CD4-positive, alpha-beta T cell treated with Interferon gamma for 1 hour (primary cell): ENCODE results near the gene TRIP10.

Experiments used
- DNase-seq: peaks from one replicate; pipeline ENCODE4 v3.0.0-alpha.2; 2020

Gene TRIP10

DNA sequence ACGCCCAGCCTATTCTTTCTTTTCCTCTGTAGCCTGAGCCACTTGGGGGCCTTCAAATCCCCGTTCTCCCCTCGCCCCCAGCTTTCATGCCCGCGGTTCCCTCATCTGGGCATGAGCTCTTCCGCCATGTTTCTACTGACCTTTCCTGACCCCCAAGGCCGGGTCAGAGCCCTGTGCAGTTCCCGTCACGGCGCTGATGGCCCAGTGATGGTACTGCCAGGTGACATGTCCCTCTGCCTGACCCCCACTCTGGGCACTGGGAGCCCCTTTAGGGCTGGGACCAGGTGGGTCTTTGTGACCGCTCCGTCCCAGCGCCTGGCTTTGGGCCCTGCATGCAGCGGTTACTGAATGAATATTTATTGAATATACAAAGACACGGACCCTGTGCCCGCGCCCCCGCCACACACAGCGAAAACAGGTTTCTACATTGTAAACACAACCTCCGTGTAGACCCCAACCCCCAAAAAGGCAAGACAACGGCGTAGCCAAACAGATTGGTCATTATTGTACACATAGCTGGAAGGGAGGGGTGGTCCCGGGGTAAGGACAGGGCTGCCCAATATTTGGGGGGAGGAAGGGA, 9.8 kb upstream of the TRIP10 start:
- no peak for DNase-seq

DNA sequence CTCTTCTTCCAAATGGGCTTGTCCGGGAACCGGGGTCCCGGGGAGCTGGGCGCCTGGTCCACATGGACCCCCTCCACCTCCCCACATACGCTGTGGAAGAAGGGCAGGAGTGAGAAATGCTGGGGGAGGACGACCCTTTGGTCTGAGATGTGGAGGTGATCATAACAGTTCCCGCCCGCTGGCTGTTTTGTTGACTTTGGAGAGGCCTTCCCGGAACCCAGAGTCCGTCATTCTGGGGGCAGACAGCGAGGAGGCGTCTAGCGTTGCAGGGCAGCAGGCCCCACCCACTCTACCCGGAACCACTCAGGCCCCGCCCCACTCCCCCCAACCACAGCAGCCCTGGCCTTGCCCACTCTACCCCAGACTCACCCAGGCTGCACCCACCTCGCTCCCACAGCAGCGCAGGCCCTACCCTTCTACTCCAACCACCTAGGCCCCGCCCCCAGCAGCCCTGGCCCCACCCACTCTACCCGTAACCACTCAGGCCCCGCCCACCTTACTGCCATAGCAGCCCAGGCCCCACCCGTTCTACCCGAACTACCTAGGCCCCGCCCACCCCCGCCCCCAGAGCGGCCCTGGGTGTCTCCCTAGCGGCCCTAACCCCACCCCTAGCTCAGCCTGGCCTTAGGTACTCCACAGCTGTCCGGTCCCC, 9.2 kb upstream of the TRIP10 start:
- no peak for DNase-seq

DNA sequence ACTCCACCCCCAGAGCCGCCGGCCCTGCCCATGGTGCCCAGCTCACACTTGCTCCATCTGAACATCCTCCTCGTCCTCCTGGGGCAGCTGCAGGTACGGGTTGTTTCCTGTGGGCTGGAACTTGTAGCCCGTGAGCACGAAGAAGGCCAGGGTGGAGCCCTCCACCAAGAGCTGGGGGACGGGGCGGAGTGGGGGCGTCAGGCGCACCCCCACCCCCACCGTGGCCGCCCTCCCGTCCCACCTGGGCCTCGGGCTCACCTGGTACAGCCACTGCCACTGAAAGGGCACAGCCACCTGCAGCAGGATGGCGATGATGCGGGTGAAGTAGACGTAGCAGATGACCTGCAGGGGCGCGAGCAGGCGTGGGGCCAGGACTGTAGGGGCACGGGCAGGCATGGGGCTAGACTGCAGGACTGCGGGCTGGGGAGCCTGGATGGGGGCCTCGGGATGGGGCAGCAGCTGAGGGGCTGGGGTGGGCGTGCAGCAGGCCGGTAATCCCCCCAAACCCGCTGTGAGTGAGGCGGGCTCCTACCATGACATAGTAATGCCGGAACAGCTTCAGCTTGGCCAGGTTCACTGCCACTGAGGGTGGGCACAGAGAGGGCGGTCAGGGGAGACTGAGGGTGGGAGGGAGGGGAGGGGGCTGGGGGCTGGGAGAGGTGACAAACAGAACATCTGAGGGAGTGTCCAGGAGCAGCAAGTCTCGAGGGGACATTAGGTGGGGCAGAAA, 8.4 kb upstream of the TRIP10 start:
- no peak for DNase-seq

DNA sequence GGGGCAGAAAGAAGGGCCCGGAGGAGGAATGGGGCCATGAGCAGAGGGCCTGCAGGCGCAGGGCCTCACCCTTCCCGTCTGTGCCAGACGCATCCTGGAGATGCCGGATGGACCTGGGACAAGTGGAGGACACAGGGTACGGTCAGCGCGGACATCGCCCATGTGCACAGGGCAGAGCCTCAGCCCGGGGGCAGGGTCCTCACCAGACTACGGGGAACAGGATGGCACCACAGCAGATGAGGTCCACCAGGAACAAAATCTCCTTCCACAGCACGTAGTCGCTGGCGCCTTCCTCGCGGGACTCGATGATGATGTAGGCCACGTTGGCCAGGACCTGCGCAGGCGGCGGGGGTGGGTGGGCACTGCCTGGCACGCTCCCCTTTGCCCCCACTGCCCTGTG, 7.7 kb upstream of the TRIP10 start:
- no peak for DNase-seq

DNA sequence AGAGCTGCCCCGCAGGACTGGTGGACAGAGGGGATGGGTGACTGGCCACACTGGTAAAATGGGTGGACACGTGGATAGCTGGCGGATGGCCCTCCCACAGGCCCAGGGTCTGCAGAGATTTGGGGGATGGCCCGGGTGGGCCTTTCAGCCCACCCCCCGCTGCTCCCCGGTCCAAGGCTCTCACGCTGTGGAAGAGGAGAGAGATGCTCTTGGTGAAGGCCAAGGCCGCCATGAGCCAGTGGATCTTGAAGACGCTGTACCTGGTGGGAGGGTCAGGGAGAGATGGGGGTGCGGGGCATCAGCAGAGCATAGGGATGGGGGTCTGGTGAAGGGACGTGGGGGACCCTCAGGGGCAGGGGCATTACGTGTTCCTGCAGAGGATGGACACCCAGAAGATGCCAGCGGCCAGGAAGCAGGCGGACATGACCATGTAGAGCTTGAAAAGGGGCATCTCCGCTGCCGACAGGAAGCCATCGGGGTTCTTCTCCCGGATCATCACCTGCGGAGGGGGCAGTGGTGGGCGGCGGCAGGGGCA, 6.6 kb upstream of the TRIP10 start:
- DNase-seq = no peak

DNA sequence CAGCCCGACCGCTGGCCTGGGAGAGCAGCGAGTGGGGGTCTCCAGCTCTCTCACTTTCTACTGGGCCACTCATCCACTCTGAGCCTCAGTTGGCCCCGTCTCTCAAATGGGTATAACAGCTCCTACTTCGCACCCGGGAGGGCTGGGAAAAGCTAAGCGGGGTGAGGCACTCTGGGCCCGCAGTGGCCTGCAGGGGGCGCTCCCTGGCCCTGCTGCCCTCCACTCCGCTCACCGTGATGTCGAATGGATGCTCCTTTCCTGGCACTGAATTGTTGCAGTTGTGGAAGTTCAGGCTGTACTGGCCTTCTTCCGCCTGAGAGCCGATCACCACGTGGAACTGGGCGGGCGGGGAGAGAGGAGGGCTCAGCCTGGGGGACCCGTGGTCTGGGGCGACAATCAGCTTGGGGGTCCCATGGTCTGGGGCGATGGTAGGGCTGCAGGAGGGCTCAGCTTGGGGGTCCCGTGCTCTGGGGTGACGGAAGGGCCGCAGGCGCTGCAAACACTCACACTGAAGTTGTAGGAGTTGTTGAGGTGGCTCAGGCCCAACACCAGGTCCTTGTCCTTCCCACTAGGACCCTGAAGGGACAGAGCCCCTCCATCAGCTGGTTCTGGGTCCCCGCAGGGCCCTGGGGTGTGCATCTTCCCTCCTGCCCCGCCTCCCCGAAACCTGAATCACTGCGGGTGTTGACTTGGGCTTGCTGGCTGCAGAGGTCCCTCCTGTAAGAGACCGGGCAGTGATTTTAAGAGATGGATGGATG, 6.0 kb upstream of the TRIP10 start:
- DNase-seq = no peak

DNA sequence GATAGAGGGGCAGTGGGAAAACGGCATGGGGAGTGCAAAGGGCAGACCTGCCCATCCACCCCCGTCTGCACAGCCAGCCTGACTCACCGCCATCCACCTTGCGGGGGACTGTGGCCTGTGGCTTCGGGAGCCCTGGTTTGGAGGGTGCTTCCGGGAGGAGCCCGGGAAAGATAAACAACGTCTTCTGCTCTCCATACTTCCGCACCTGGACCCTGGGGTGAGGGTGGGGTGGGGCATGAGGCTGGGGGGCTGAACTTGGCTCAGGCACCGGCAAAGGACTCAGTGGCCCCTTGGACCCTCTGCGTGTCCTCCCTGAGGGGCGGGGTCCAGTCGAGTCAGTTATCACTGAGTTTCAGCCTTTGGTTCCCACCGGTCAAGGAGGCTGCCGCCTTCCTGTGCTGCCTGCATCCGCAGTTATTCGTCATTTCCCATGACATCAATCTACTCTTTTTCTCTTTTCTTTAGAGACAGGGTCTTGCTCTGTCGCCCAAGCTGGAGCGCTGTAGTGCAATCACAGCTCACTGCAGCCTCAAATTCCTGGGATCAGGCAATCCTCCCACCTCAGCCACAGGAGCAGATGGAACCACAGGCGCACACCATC, 5.3 kb upstream of the TRIP10 start:
- DNase-seq = no peak

DNA sequence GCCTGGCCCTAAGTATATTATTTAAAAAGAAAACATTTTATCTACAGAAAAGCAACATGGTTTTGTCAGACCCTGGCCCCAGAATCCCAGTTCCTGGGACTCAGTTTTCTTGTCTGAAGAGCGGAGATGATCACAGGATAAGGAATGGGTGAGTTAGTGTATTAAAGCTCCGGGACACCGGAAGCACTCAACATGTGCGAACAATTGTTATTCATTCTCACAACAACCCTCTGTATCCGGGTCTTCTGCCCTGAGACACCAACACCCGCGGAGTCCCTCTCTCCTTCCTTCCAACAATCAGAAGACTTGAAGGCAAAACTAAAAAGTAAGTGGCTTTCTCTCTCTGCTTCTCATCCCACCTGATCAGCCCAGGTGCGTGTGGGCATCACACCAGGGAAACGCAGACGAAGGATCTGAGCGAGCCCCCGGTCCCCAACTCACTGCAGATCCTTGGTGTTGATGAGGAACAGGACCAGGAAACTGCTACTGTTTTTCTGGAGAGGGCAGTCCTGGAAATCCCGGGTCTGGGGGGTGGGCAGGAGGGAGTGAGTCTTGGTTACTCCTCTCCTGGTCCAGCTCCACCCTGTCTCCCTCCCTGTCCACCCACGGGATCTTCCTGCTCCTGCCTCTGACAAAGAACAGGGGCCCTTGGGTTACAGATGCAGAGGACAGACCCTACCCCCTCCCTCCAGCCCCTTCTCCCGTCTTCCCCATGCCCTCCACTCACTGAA, 4.1 kb upstream of the TRIP10 start:
- DNase-seq = no peak

DNA sequence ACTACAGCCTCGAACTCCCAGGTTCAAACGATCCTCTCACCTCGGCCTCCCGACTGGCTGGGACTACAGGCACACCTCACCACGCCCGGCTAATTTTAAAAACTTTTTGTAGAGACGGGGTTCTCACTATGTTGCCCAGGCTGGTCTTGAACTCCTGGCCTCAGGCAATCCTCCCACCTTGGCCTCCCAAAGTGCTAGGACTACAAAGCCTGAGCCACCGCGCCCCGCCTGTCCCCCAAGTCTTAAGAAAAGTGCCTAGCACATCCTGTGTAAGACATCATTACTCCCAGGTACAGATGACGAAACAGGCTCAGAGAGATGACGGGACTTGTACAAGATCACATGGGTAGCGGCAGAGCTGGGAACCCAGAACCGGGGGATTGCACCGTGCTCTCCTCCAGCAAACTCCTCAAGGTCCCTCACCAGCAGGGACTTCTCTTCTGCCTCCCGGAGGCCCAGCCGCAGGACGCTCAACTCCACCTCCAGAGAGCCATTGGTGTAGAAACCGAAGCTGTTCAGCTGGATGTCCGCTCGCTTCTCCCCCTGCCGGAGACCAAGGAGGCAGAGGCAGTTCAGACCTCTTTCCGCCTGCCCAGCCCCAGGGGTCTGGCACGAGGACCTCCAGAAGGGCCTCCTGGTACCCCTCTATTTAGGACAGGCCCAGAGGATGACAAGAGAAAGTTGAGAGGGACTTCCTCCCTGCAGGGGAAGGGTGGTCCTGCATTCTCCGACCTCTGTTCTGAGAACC, 3.1 kb upstream of the TRIP10 start:
- DNase-seq = peak; percentile 76

DNA sequence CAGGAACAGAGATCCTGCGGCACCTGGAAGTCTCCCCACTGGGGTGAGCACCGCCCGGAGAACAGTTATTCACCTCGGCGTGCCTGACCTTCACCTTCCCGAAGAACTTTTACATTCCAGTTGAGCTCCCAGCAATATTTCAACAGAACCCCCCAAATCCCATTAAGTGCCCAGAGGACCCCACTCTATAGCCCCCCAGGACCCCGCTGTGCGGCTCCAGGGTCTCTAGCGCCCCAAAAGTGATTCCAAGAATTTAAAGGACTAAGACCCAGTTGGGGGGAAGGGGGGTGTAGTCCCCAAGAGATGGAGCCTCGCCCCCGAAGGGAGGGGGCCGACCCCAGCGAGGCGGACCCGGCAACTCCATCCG, 2.6 kb upstream of the TRIP10 start:
- DNase-seq = no peak

DNA sequence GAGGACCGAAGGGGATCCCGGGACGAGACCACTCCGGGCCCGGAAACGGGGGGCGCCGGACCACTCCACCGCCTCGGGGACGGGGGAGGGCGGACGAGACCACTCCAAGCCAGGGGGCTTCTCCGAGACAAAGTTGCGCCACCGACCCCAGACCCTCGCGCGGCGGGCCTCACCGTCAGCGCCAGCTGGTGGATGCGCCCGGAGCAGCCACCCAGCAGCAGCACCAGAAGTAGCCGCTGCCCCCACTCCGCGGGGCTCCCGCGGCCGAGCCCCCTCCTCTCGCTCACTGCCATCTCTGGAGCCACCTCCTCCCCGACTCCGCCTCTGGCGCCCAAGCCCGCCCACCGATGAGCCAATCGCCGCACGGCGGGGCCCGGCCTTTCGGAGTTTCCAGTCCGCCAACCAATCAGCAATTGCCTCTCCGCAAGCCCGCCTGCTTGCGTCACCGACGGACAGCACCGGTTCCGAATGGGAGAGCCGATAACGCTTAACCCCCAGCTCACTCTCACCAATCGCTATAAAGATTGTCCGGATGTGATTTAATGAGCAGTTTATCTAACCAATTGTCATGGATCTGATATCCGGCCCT, 2.1 kb upstream of the TRIP10 start, which contains the start of gene GPR108:
GPR108 (minus strand) TSS at position 297 of the 589 bp plus-strand sequence; CDS start at position 293, 4 bp downstream.
- peak; percentile 100 for DNase-seq

DNA sequence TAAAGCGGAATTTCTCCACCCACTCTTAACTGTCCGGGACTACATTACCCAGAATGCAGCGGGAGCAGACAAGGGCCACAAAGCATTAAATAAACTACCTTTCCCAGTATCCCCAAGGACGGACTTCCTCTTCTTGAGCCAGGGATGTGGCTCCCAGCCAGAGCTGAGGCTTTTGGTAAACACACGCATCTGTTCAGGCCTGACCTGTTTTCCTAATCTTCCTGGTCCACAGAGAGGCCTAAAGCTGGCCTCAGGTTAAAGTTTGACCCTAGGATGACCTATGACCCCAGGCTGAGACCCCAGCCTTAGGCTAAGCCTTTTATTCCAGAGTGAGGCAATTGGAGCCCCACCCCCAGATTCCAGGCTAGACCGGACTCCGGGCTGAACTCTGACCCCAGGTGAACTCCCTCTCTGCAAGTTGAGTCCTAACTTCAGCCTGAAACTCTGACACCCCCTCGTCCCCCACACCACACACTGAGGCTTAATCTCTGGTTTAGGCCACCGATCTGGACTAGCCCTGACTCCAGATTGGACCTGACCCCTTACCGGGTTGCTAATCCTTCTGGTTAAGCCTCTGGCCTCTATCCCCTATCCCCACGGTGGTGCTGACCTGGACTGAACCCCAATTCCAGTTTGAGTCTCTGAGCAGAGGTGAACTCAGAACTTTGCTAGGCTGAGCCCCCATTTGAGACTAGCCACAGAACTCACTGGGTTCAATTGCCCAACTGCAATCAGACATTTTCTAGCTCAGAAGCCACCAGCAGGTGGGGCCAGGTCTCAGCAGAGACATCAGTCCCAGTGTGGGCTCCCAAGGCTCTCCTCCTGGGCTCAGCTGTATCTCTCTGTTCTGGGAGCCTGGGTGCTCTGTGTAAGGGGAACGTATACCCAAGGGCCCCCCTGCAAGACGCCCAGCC, 1.4 kb upstream of the TRIP10 start:
- DNase-seq = peak; percentile 81

DNA sequence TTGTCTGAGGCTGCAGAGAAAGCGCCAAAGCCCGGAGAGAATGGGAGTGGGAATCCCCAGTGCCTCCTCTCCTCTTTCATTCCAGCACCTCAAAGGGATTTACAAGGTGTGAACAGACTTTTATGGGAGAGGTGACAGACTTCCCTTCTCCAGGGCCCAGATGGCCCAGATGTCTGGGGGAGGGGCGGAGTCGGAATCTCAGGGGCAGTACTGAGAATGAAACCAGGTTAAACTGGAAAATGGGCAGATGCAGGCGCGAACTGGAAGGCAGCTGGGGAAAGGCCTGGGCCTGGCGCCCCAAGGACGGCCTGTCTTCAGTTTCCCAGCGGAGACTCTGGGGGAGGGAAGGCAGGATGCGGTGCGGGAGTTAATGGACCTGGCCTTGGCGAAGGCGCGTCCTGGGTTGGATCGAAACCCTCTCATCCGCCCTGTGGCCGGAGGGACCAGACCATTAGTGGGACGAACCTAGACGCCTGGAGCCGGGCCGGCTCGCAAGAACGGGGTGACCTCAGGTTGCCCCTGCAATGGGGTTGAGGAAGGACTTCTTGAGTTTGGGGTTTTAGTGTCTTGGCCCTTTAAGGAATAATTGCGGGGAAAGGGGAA, 592 bp upstream of the TRIP10 start:
- DNase-seq = no peak

DNA sequence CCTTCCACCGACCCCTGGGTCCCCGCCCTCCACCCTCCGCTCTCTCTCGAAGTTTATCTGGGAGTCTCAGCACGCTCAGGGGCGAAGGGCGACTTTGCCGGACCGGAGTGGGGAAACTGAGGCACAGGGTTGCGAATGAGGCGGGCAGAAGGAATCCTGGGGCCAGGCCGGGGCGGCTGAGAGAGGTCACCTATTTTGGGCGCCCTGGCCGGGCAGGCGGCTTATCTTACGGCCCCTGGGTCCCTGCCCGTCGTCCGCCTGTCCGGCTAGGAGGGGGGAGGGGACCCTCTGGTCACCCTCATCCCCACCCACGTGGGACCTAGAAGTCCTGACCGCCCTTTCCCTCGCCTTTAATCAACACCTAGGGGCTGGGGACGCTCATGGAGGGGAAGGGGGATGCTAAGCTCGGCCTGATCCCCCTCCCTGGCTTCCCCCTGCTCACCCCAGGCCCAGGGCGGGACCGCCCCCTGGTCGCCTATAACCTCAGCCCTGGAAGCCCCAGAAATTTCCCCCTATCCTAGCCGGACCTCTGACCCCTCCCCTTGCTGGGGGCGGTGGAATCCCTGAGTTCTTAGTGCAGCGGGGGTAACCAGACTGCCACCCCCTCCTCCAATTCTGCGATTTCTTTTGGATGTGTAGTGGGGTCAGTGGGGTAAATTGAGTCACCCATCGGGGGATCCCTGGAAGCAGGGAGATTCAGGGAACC, 556 bp downstream of the TRIP10 start:
- DNase-seq = no peak

DNA sequence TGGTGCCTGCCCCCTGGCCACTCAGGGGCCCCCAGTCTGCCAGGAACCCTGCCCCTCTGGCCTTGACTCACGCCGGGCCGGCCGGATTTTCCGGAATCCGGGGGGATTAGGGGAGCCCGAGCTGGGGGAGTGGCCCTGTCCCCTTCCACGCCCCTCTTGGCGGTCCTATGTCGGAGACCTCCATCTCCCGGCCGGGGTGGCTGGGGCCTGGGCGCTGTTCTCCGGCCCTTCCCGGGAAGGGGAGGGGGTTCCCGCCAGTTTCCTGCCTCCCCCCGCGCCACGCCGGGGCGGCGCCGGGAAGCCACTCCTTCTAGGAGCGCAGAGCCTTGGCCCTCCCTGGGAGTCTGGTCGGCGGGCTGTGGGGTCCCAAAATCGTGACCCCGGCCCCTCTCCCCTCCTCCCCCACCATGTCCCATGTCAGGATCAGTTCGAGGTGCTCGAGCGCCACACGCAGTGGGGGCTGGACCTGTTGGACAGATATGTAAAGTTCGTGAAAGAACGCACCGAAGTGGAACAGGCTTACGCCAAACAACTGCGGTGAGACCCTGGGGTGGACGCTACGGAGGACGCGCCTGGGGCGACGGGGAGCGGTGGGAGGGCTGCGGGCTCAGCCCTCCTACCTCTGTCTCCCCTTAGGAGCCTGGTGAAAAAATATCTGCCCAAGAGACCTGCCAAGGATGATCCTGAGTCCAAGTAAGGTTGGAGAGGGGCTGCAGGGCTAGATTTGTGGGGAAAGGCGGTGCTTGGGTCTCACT, 1.3 kb downstream of the TRIP10 start:
- no peak for DNase-seq

DNA sequence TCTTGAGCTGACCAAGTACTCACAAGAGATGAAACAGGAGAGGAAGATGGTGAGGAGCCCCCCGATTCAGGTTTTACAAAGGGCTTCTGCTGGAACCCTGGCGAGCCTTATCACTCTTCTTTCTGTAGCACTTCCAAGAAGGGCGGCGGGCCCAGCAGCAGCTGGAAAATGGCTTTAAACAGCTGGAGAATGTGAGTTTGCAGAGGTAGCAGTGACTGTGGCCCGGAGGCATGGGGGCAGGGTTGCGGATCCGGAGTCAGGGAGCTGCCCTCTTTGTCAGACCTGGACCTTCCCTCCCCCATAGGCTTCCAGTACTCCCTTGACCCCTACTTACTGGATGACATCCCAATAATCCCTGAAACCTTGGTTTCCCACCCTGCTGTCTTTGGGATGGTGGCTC, 3.6 kb downstream of the TRIP10 start:
- no peak for DNase-seq

DNA sequence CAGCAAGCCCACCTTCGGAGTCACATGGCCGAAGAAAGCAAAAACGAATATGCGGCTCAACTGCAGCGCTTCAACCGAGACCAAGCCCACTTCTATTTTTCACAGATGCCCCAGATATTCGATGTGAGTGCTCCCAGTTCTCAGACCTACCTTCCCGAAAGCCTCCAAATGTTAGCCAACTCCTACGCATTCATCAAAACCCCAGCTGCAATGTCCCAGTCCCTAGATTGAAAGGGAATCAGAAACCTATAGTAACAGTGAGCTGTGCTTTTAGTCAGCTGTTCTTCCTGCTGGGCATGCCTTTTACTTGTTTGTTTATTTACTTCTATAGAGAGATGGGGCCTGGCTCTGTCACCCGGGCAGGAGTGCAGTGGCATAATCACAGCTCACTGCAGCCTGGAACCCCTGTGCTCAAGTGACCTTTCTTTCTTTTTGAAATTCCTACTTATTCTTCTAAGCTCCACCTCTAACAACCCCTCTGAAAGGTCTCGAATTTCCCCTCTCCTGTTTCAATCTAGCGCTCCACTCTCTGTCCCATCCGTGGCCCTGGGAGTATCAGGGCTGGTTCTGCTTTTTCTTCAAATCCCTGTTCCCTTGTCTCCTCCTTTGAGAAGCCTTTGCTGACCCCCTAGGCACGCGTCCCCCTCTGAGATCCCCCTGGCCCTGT, 4.4 kb downstream of the TRIP10 start:
- no peak for DNase-seq
